ENCODE data around the gene PLEKHJ1. TPM values are rescaled to one million over a fixed set of nuclear protein-coding genes. Genes with fewer than 3 reads are reported as not detected.

Gene PLEKHJ1
- total and polyA plus RNA-seq, 4 donors: 64.4 to 76.4 (median 67.3) TPM

DNA sequence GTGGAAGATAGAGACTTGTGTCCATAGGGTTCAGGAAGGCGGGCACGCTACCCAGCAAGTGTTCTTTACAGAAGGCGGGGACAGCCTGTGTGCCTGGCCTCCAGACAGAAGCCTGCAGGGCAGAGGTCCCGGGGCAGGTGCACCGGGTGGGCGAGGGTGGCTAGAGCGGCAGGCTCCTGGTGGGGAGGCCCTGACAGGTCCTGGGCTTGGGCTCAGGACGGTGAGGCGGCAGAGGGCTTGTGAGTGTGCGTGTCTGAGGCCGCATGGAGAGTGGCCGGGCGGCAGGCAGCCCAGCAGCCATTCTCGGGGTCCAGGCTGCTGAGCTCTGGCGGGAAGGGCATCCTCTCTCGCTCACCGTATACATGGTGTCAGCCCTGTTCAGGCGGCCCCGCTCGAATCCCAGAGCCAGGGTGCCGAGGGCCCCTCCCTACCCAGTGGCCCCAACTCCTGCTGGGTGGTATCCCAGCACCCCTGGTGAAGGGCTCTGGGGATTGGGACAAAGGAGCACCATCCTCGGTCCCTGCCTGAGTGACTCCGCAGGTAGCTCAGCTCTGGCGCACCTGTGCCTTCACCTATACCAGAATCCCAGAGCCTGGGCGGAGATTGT, 10.0 kb upstream of the PLEKHJ1 start:
- Histone ChIP-seq H3K4me3 (no peak overlapping the region), H3K4me1 (ENCODE audit: control insufficient read depth in 5 of 5, insufficient read depth in 5 of 5, low read length in 5 of 5) (peaks cover 0 to 27% (median 6%) of the 10 kb centered on the region in 5 donors), H3K27me3 (ENCODE audit: control insufficient read depth in 3 of 3, insufficient read depth in 3 of 3, low read length in 2 of 3) (peaks cover 0 to 10% (median 3%) of the 10 kb centered on the region in 3 donors), H3K36me3 (ENCODE audit: control insufficient read depth in 4 of 4, insufficient read depth in 4 of 4, low read length in 4 of 4) (peaks cover 20 to 60% (median 37%) of the 10 kb centered on the region in 4 donors), H3K9me3 (ENCODE audit: control insufficient read depth in 4 of 4, insufficient read depth in 3 of 4, low read length in 3 of 4) (peaks cover 0 to 6% (median 0%) of the 10 kb centered on the region in 4 donors), H3K9ac (ENCODE audit: insufficient read depth in 1 of 2, low read length in 2 of 2) (no peak overlapping the region), H3K27ac (ENCODE audit: low read depth in 1 of 2, low read length in 1 of 2) (no peak overlapping the region)
- WGBS, 2 donors: 92% methylated on average over 25 of the region's 25 CpGs
- no peak for ATAC-seq (ENCODE audit: insufficient read depth, low FRiP score)
- TF ChIP-seq CTCF (IDR thresholded peaks at IDR 0.05; ENCODE audit: control extremely low read depth, extremely low read depth): no peak
- DNase-seq: no peak

- Histone ChIP-seq H3K27ac (ENCODE audit: low read depth in 1 of 2, low read length in 1 of 2) (no peak overlapping the region), H3K9me3 (ENCODE audit: control insufficient read depth in 4 of 4, insufficient read depth in 3 of 4, low read length in 3 of 4) (peaks cover 0 to 6% (median 0%) of the 10 kb centered on the region in 4 donors), H3K4me3 (no peak overlapping the region), H3K9ac (ENCODE audit: insufficient read depth in 1 of 2, low read length in 2 of 2) (no peak overlapping the region), H3K4me1 (ENCODE audit: control insufficient read depth in 5 of 5, insufficient read depth in 5 of 5, low read length in 5 of 5) (peaks cover 4 to 26% (median 6%) of the 10 kb centered on the region in 5 donors), H3K36me3 (ENCODE audit: control insufficient read depth in 4 of 4, insufficient read depth in 4 of 4, low read length in 4 of 4) (peaks cover 20 to 60% (median 37%) of the 10 kb centered on the region in 4 donors), H3K27me3 (ENCODE audit: control insufficient read depth in 3 of 3, insufficient read depth in 3 of 3, low read length in 2 of 3) (peaks cover 0 to 6% (median 2%) of the 10 kb centered on the region in 3 donors)
- DNase-seq (no peak), ATAC-seq (ENCODE audit: insufficient read depth, low FRiP score) (no peak)
- 97% methylated on average over 15 of the region's 15 CpGs for WGBS, 2 donors
- no peak for TF ChIP-seq CTCF (IDR thresholded peaks at IDR 0.05; ENCODE audit: control extremely low read depth, extremely low read depth)
These were observed 9.1 kb upstream of the PLEKHJ1 start for GRCh38 chr19:2245273-2245672.

GRCh38 chr19:2244486-2244885, 8.4 kb upstream of the PLEKHJ1 start:
- Histone ChIP-seq H3K27ac (ENCODE audit: low read depth in 1 of 2, low read length in 1 of 2) (no peak overlapping the region), H3K4me3 (no peak overlapping the region), H3K27me3 (ENCODE audit: control insufficient read depth in 3 of 3, insufficient read depth in 3 of 3, low read length in 2 of 3) (no peaks in the 10 kb centered on the region), H3K4me1 (ENCODE audit: control insufficient read depth in 5 of 5, insufficient read depth in 5 of 5, low read length in 5 of 5) (peaks cover 4 to 29% (median 9%) of the 10 kb centered on the region in 5 donors), H3K9ac (ENCODE audit: insufficient read depth in 1 of 2, low read length in 2 of 2) (no peak overlapping the region), H3K36me3 (ENCODE audit: control insufficient read depth in 4 of 4, insufficient read depth in 4 of 4, low read length in 4 of 4) (peaks cover 20 to 60% (median 37%) of the 10 kb centered on the region in 4 donors), H3K9me3 (ENCODE audit: control insufficient read depth in 4 of 4, insufficient read depth in 3 of 4, low read length in 3 of 4) (peaks cover 0 to 6% (median 0%) of the 10 kb centered on the region in 4 donors)
- DNase-seq (no peak), ATAC-seq (ENCODE audit: insufficient read depth, low FRiP score) (no peak)
- 93 to 94% methylated on average over 19 to 21 of the region's 21 CpGs for WGBS, 2 donors
- no peak for TF ChIP-seq CTCF (IDR thresholded peaks at IDR 0.05; ENCODE audit: control extremely low read depth, extremely low read depth)

- Histone ChIP-seq H3K9ac (ENCODE audit: insufficient read depth in 1 of 2, low read length in 2 of 2) (no peak overlapping the region), H3K27ac (ENCODE audit: low read depth in 1 of 2, low read length in 1 of 2) (no peak overlapping the region), H3K27me3 (ENCODE audit: control insufficient read depth in 3 of 3, insufficient read depth in 3 of 3, low read length in 2 of 3) (no peaks in the 10 kb centered on the region), H3K9me3 (ENCODE audit: control insufficient read depth in 4 of 4, insufficient read depth in 3 of 4, low read length in 3 of 4) (peaks cover 0 to 4% (median 0%) of the 10 kb centered on the region in 4 donors), H3K4me3 (no peak overlapping the region), H3K36me3 (ENCODE audit: control insufficient read depth in 4 of 4, insufficient read depth in 4 of 4, low read length in 4 of 4) (peaks cover 20 to 60% (median 37%) of the 10 kb centered on the region in 4 donors), H3K4me1 (ENCODE audit: control insufficient read depth in 5 of 5, insufficient read depth in 5 of 5, low read length in 5 of 5) (peaks cover 4 to 29% (median 9%) of the 10 kb centered on the region in 5 donors)
- DNase-seq: no peak
- WGBS, 2 donors: 92 to 96% methylated on average over 12 of the region's 12 CpGs
- no peak for TF ChIP-seq CTCF (IDR thresholded peaks at IDR 0.05; ENCODE audit: control extremely low read depth, extremely low read depth)
- no peak for ATAC-seq (ENCODE audit: insufficient read depth, low FRiP score)
These were observed 7.9 kb upstream of the PLEKHJ1 start for GRCh38 chr19:2244125-2244411.
